Activated T-helper 1 cell treated with anti-CD3 and anti-CD28 coated beads, Interleukin-12 subunit alpha, Interleukin-12 subunit beta, Interleukin-2, Interleukin-4 antibody, amounts not matched to agents 30 ng/mL and 10 ng/mL and 1 ng/mL, durations not matched to agents 14 hours and 24 hours and 36 hours (primary cell): ENCODE measurements around the gene GNAI3. TPM values are rescaled to one million over a fixed set of nuclear protein-coding genes. Genes with fewer than 3 reads are reported as not detected.

Experiments
- DNase-seq: peaks from one replicate; pipeline ENCODE4 v3.0.0; 2021; ENCODE audit warnings: low spot score
- H3K27ac Mint-ChIP-seq: one replicate; pipeline ENCODE4 v1.8.0; 2021; ENCODE audit warnings: mild to moderate bottlenecking, mixed read lengths
- H3K27me3 Mint-ChIP-seq: one replicate; pipeline ENCODE4 v1.8.0; 2022; ENCODE audit warnings: mild to moderate bottlenecking, moderate library complexity, mixed read lengths; ENCODE audit not compliant: insufficient read depth
- H3K36me3 Mint-ChIP-seq: one replicate; pipeline ENCODE4 v1.8.0; 2021; ENCODE audit warnings: low read depth, mixed read lengths
- H3K4me1 Mint-ChIP-seq: one replicate; pipeline ENCODE4 v1.8.0; 2021; ENCODE audit warnings: low read depth, mixed read lengths
- H3K4me3 Mint-ChIP-seq: one replicate; pipeline ENCODE4 v1.8.0; 2021; ENCODE audit warnings: mild to moderate bottlenecking, moderate library complexity, mixed read lengths
- H3K9me3 Mint-ChIP-seq: one replicate; pipeline ENCODE4 v1.8.0; 2021; ENCODE audit warnings: mixed read lengths
- intact Hi-C: fragments of 100-400 bp; cut with micrococcal nuclease; formaldehyde crosslinking; loops from one replicate; pipeline ENCODE4 v1.15.1; 2024
- total RNA-seq: library from RNA; stranded (reverse); gene quantifications from 2 replicates; pipeline ENCODE4 v1.2.3, GENCODE V29; 2022

GNAI3 gene
- total RNA-seq, 1 donor from 2014 or later, result 8.4 TPM

GRCh38 chr1:109529881-109530456 is 18.4 kb upstream of the GNAI3 start:
- no peak overlapping the region for H3K4me3 Mint-ChIP-seq
- no peak overlapping the region for H3K27ac Mint-ChIP-seq
- DNase-seq, result no peak
- peaks cover 24% of the 10 kb centered on the region for H3K4me1 Mint-ChIP-seq
- H3K9me3 Mint-ChIP-seq, result no peaks in the 10 kb centered on the region
- no peaks in the 10 kb centered on the region for H3K36me3 Mint-ChIP-seq
- H3K27me3 Mint-ChIP-seq, result peaks cover 5% of the 10 kb centered on the region
- intact Hi-C loops, result loop anchor here (5.0 kb wide), 1 partner anchor 438 kb away; the partner anchor contains the start of gene TMEM167B

- peaks cover 24% of the 10 kb centered on the region for H3K4me1 Mint-ChIP-seq
- peak overlapping the region; percentile 2 for H3K27ac Mint-ChIP-seq
These were observed 17.8 kb upstream of the GNAI3 start for GRCh38 chr1:109530457-109531087.

GRCh38 chr1:109531380-109531779 is 17.0 kb upstream of the GNAI3 start:
- Mint-ChIP-seq H3K36me3 (no peaks in the 10 kb centered on the region), H3K9me3 (no peaks in the 10 kb centered on the region)

More at GRCh38 chr1:109530457-109531087, 17.8 kb upstream of the GNAI3 start:
- H3K27me3 Mint-ChIP-seq, result peaks cover 5% of the 10 kb centered on the region
- H3K4me3 Mint-ChIP-seq, result peak overlapping the region; percentile 25
- no peak for DNase-seq
- H3K36me3 Mint-ChIP-seq, result no peaks in the 10 kb centered on the region
- intact Hi-C loops, result loop anchor here (5.0 kb wide), 1 partner anchor 438 kb away; the partner anchor contains the start of gene TMEM167B
- H3K9me3 Mint-ChIP-seq, result no peaks in the 10 kb centered on the region

GRCh38 chr1:109531826-109532364 is 16.5 kb upstream of the GNAI3 start:
- Mint-ChIP-seq H3K9me3 (no peaks in the 10 kb centered on the region), H3K27ac (peak overlapping the region; percentile 86), H3K4me1 (peaks cover 24% of the 10 kb centered on the region), H3K27me3 (no peaks in the 10 kb centered on the region), H3K36me3 (no peaks in the 10 kb centered on the region), H3K4me3 (no peak overlapping the region)
- intact Hi-C loops, result loop anchor here (1.0 to 5.0 kb wide), 9 partner anchors 23 to 440 kb away; partner anchors contain the start of genes AMIGO1, CYB561D1, PSMA5 and TMEM167B
- no peak for DNase-seq

More at GRCh38 chr1:109531380-109531779, 17.0 kb upstream of the GNAI3 start:
- Mint-ChIP-seq H3K27ac (peak overlapping the region; percentile 2), H3K4me1 (peaks cover 24% of the 10 kb centered on the region), H3K4me3 (peak overlapping the region; percentile 25), H3K27me3 (no peaks in the 10 kb centered on the region)
- no peak for DNase-seq
- intact Hi-C loops, result loop anchor here (5.0 kb wide), 1 partner anchor 439 kb away; the partner anchor contains the start of gene TMEM167B

- Mint-ChIP-seq H3K27ac (peak overlapping the region; percentile 86), H3K4me1 (peaks cover 24% of the 10 kb centered on the region), H3K9me3 (no peaks in the 10 kb centered on the region), H3K36me3 (no peaks in the 10 kb centered on the region), H3K27me3 (no peaks in the 10 kb centered on the region), H3K4me3 (peak overlapping the region; percentile 53)
- intact Hi-C loops, result loop anchor here (1.0 to 5.0 kb wide), 10 partner anchors 23 to 440 kb away; partner anchors contain the start of genes AMIGO1, CYB561D1, PSMA5 and TMEM167B
- peak; percentile 85 for DNase-seq
These were observed 15.9 kb upstream of the GNAI3 start for GRCh38 chr1:109532365-109533136.

GRCh38 chr1:109534307-109534858 is 14.0 kb upstream of the GNAI3 start:
- Mint-ChIP-seq H3K27ac (no peak overlapping the region), H3K27me3 (no peaks in the 10 kb centered on the region), H3K4me1 (peaks cover 24% of the 10 kb centered on the region), H3K9me3 (no peaks in the 10 kb centered on the region), H3K36me3 (no peaks in the 10 kb centered on the region), H3K4me3 (no peak overlapping the region)
- intact Hi-C loops, result loop anchor here (5.0 kb wide), 1 partner anchor 442 kb away; the partner anchor contains the start of gene TMEM167B
- no peak for DNase-seq

GRCh38 chr1:109535481-109535880 is 12.9 kb upstream of the GNAI3 start:
- H3K36me3 Mint-ChIP-seq, result no peaks in the 10 kb centered on the region
- intact Hi-C loops, result no loop called here
- no peak overlapping the region for H3K4me3 Mint-ChIP-seq
- DNase-seq, result no peak
- H3K27ac Mint-ChIP-seq, result no peak overlapping the region
- H3K9me3 Mint-ChIP-seq, result no peaks in the 10 kb centered on the region
- peaks cover 2% of the 10 kb centered on the region for H3K27me3 Mint-ChIP-seq
- H3K4me1 Mint-ChIP-seq, result peaks cover 24% of the 10 kb centered on the region

- Mint-ChIP-seq H3K27ac (no peak overlapping the region), H3K36me3 (no peaks in the 10 kb centered on the region), H3K27me3 (peaks cover 6% of the 10 kb centered on the region), H3K4me1 (peaks cover 19% of the 10 kb centered on the region), H3K4me3 (no peak overlapping the region), H3K9me3 (no peaks in the 10 kb centered on the region)
- intact Hi-C loops, result no loop called here
- DNase-seq, result no peak
These were observed 12.4 kb upstream of the GNAI3 start for GRCh38 chr1:109535971-109536491.

- intact Hi-C loops, result no loop called here
- no peak for DNase-seq
These were observed 10.8 kb upstream of the GNAI3 start for GRCh38 chr1:109537450-109538178.

GRCh38 chr1:109538827-109539555 is 9.4 kb upstream of the GNAI3 start:
- Mint-ChIP-seq H3K27me3 (peaks cover 11% of the 10 kb centered on the region), H3K9me3 (no peaks in the 10 kb centered on the region), H3K27ac (no peak overlapping the region), H3K4me1 (no peaks in the 10 kb centered on the region), H3K4me3 (no peak overlapping the region), H3K36me3 (no peaks in the 10 kb centered on the region)
- no peak for DNase-seq
- intact Hi-C loops, result no loop called here

More at GRCh38 chr1:109537450-109538178, 10.8 kb upstream of the GNAI3 start:
- Mint-ChIP-seq H3K27me3 (peaks cover 10% of the 10 kb centered on the region), H3K9me3 (no peaks in the 10 kb centered on the region), H3K4me1 (peaks cover 4% of the 10 kb centered on the region), H3K36me3 (no peaks in the 10 kb centered on the region), H3K4me3 (no peak overlapping the region), H3K27ac (no peak overlapping the region)

- H3K36me3 Mint-ChIP-seq, result no peaks in the 10 kb centered on the region
- no peak within 1 kb of the TSS for H3K4me3 Mint-ChIP-seq
- no peaks in the 10 kb centered on the region for H3K4me1 Mint-ChIP-seq
- no peaks in the 10 kb centered on the region for H3K9me3 Mint-ChIP-seq
- no peak within 1 kb of the TSS for H3K27ac Mint-ChIP-seq
- no peak for DNase-seq
- H3K27me3 Mint-ChIP-seq, result peaks cover 11% of the 10 kb centered on the region
- intact Hi-C loops, result loop anchor here (10.0 kb wide), 1 partner anchor 355 kb away; no protein-coding TSS in a partner anchor
These were observed 8.7 kb upstream of the GNAI3 start, which contains the start of gene GPR61 for GRCh38 chr1:109539676-109540075. GPR61 (plus strand) TSS chr1:109539872; CDS start chr1:109543023, 3,151 bp downstream.
